Neural cell (in vitro differentiated cells): Measurements from ENCODE around the gene VWA5B1. TPM values are rescaled to one million over a fixed set of nuclear protein-coding genes. Genes with fewer than 3 reads are reported as not detected.

Experiments
- H2AFZ ChIP-seq: fragments of 200-600, 300-800 bp; sonication (generic), shearing (Covaris generic); 2 replicates; pipeline ENCODE4 v1.6.0; 2014; ENCODE audit warnings: low read depth, mild to moderate bottlenecking, antibody characterized with exemption, low read length, moderate library complexity
- H3F3A ChIP-seq: fragments of 200-600 bp; shearing (Covaris generic); 2 replicates; pipeline ENCODE4 v1.6.1; 2016; ENCODE audit warnings: mild to moderate bottlenecking, moderate library complexity, mixed read lengths, antibody characterized with exemption, low read length; ENCODE audit not compliant: insufficient read depth, poor library complexity, severe bottlenecking
- H3K27ac ChIP-seq: fragments of 200-600, 300-800 bp; sonication (generic), shearing (Covaris generic); 2 replicates; pipeline ENCODE4 v1.5.1; 2014; ENCODE audit warnings: mild to moderate bottlenecking, low read length, moderate library complexity
- H3K27me3 ChIP-seq: fragments of 300-800, 200-600 bp; sonication (generic), shearing (Covaris generic); 2 replicates; pipeline ENCODE4 v1.6.0; 2014; ENCODE audit warnings: mild to moderate bottlenecking, low read depth, low read length, moderate library complexity; ENCODE audit not compliant: insufficient read depth
- H3K36me3 ChIP-seq: fragments of 300-800, 200-600 bp; sonication (generic), shearing (Covaris generic); 2 replicates; pipeline ENCODE4 v1.5.1; 2014; ENCODE audit warnings: mild to moderate bottlenecking, antibody characterized with exemption, low read length, moderate library complexity; ENCODE audit not compliant: insufficient read depth
- H3K4me2 ChIP-seq: fragments of 300-800, 200-600 bp; sonication (generic), shearing (Covaris generic); 2 replicates; pipeline ENCODE4 v1.6.0; 2014; ENCODE audit warnings: mild to moderate bottlenecking, low read length
- H3K4me3 ChIP-seq: fragments of 300-800, 200-600 bp; sonication (generic), shearing (Covaris generic); 2 replicates; pipeline ENCODE4 v1.5.1; 2014; ENCODE audit warnings: mild to moderate bottlenecking, low read length, moderate library complexity
- H3K79me2 ChIP-seq: fragments of 200-600 bp; shearing (Covaris generic); replicated peaks from 2 replicates; pipeline ENCODE4 v1.6.0; 2014; ENCODE audit warnings: mild to moderate bottlenecking, low read length, moderate library complexity; ENCODE audit not compliant: insufficient read depth
- H3K9ac ChIP-seq: fragments of 300-800, 200-600 bp; sonication (generic), shearing (Covaris generic); 2 replicates; pipeline ENCODE4 v1.6.1; 2016; ENCODE audit warnings: mild to moderate bottlenecking, low read length, mixed read lengths
- H3K9me2 ChIP-seq: fragments of 200-600 bp; shearing (Covaris generic); 2 replicates; pipeline ENCODE4 v1.6.1; 2016; ENCODE audit warnings: mild to moderate bottlenecking, low read length, mixed read lengths; ENCODE audit not compliant: insufficient read depth
- H3K9me3 ChIP-seq: fragments of 200-600, 300-800 bp; sonication (generic), shearing (Covaris generic); 2 replicates; pipeline ENCODE4 v1.6.1; 2016; ENCODE audit warnings: mild to moderate bottlenecking, mixed run types, low read length, moderate library complexity, mixed read lengths
- H4K20me1 ChIP-seq: fragments of 200-600 bp; shearing (Covaris generic); 2 replicates; pipeline ENCODE4 v1.6.1; 2016; ENCODE audit warnings: mild to moderate bottlenecking, mixed run types; ENCODE audit not compliant: insufficient read depth
- CTCF ChIP-seq: fragments of 450-650 bp; IDR thresholded peaks from 2 replicates; pipeline ENCODE4 v1.5.1; 2014; ENCODE audit warnings: antibody characterized with exemption, mild to moderate bottlenecking, moderate library complexity; ENCODE audit not compliant: poor library complexity, severe bottlenecking
- EP300 ChIP-seq: fragments of 450-650 bp; conservative IDR thresholded peaks from 2 replicates; pipeline ENCODE4 v1.6.1; 2014; ENCODE audit warnings: antibody characterized with exemption, mild to moderate bottlenecking, moderate library complexity; ENCODE audit not compliant: poor library complexity, severe bottlenecking
- EZH2 ChIP-seq: fragments of 200-600, 300-800 bp; shearing (Covaris generic), sonication (generic); IDR thresholded peaks from 2 replicates; pipeline ENCODE4 v1.6.1; 2014; ENCODE audit warnings: antibody characterized with exemption, low read length, borderline replicate concordance, mild to moderate bottlenecking; ENCODE audit not compliant: insufficient read depth, poor library complexity, severe bottlenecking
- MXI1 ChIP-seq: fragments of 450-650 bp; conservative IDR thresholded peaks from 2 replicates; pipeline ENCODE4 v1.6.1; 2014; ENCODE audit warnings: antibody characterized with exemption, mild to moderate bottlenecking; ENCODE audit not compliant: poor library complexity, severe bottlenecking
- POLR2AphosphoS5 ChIP-seq: IDR thresholded peaks from 2 replicates; pipeline ENCODE4 v1.6.1; 2012
- RAD21 ChIP-seq: fragments of 450-650 bp; conservative IDR thresholded peaks from 2 replicates; pipeline ENCODE4 v1.6.1; 2014; ENCODE audit warnings: antibody characterized with exemption, mild to moderate bottlenecking, moderate library complexity
- REST ChIP-seq: IDR thresholded peaks from 2 replicates; pipeline ENCODE4 v1.6.1; 2012; ENCODE audit warnings: borderline replicate concordance
- SMC3 ChIP-seq: fragments of 450-650 bp; conservative IDR thresholded peaks from 2 replicates; pipeline ENCODE4 v1.6.1; 2014; ENCODE audit warnings: antibody characterized with exemption, mild to moderate bottlenecking, moderate library complexity; ENCODE audit not compliant: poor library complexity
- TAF1 ChIP-seq: IDR thresholded peaks from 2 replicates; pipeline ENCODE4 v1.6.1; 2012; ENCODE audit warnings: low read depth
- polyA plus RNA-seq: library from polyadenylated mRNA; depleted of rRNA; stranded (reverse); fragments of >200 nt; gene quantifications from 2 replicates; pipeline ENCODE4 v1.2.3, GENCODE V29; 2014

VWA5B1 gene
- polyA plus RNA-seq, 1 donor from 2014 or later: 0.27 TPM

- no peaks in the 10 kb centered on the region for H3K36me3 ChIP-seq
Measured at GRCh38 chr1:20346433-20346832, 55.8 kb downstream of the VWA5B1 start.

DNA sequence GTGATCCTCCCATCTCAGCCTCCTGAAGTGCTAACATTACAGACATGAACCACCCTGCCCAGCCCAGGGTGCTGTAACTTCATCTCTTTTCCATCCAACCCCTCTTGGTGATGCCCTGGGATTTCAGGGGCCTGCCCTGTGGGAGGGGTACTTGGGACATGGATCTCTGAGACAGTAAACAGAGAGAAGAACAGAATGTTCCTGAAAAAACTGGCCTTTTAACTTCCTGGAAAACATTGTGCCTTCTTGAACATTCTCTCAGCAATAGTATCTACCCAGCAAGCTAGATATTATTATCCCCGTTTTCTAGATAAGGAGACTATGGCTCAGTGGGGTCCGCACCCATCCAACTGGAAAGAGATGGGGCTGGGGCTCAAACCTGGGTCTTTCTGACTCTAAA, 57.0 kb downstream of the VWA5B1 start:
- H4K20me1 ChIP-seq: no peaks in the 10 kb centered on the region
- H3K27ac ChIP-seq: no peak overlapping the region
- H2AFZ ChIP-seq: no peak overlapping the region
- no peak overlapping the region for H3K4me3 ChIP-seq
- no peaks in the 10 kb centered on the region for H3K36me3 ChIP-seq
- H3K9me3 ChIP-seq: no peaks in the 10 kb centered on the region
- H3K9me2 ChIP-seq: no peaks in the 10 kb centered on the region
- H3K9ac ChIP-seq: no peak overlapping the region
- no peaks in the 10 kb centered on the region for H3K27me3 ChIP-seq
- H3K79me2 ChIP-seq: no peaks in the 10 kb centered on the region
- no peaks in the 10 kb centered on the region for H3F3A ChIP-seq
- no peak overlapping the region for H3K4me2 ChIP-seq
- TF ChIP-seq RAD21 (no peak), SMC3 (no peak), EZH2 (no peak), REST (no peak), CTCF (no peak), EP300 (no peak)

More at GRCh38 chr1:20346433-20346832, 55.8 kb downstream of the VWA5B1 start:
- no peak overlapping the region for H3K27ac ChIP-seq
- no peak overlapping the region for H3K9ac ChIP-seq
- H3K9me2 ChIP-seq: no peaks in the 10 kb centered on the region
- no peak overlapping the region for H3K4me2 ChIP-seq
- H3K79me2 ChIP-seq: no peaks in the 10 kb centered on the region
- H3K9me3 ChIP-seq: no peaks in the 10 kb centered on the region
- H2AFZ ChIP-seq: no peak overlapping the region
- TF ChIP-seq REST: no peak
- TF ChIP-seq EP300: no peak
- no peak for TF ChIP-seq TAF1
- TF ChIP-seq SMC3: no peak
- TF ChIP-seq CTCF: no peak
- TF ChIP-seq RAD21: no peak
- no peak for TF ChIP-seq EZH2
- no peak for TF ChIP-seq MXI1
- no peak for TF ChIP-seq POLR2AphosphoS5
- no peaks in the 10 kb centered on the region for H4K20me1 ChIP-seq
- H3F3A ChIP-seq: no peaks in the 10 kb centered on the region
- H3K4me3 ChIP-seq: no peak overlapping the region
- H3K27me3 ChIP-seq: no peaks in the 10 kb centered on the region
